BLaER1 treated with 17β-estradiol and CSF1 and Interleukin-3, amounts not matched to agents 10 nM and 100 nM (cell line): Measurements from ENCODE around the gene PSMB7.

Source experiments
- H3K27ac ChIP-seq, 11 experiments: shearing (Covaris generic); formaldehyde crosslinking; 2 replicates each; pipeline ENCODE4 v1.8.1; 2022
- H3K27me3 ChIP-seq, 11 experiments: shearing (Covaris generic); formaldehyde crosslinking; 2 replicates each; pipeline ENCODE4 v1.8.1; 2022
- H3K36me3 ChIP-seq, 11 experiments: shearing (Covaris generic); formaldehyde crosslinking; 2 replicates each; pipeline ENCODE4 v1.8.1; 2022
- H3K4me1 ChIP-seq, 10 experiments: shearing (Covaris generic); formaldehyde crosslinking; 2 replicates each; pipeline ENCODE4 v1.8.1; 2022
- H3K4me2 ChIP-seq, 11 experiments: shearing (Covaris generic); formaldehyde crosslinking; 2 replicates each; pipeline ENCODE4 v1.8.1; 2022
- H3K4me3 ChIP-seq, 10 experiments: shearing (Covaris generic); formaldehyde crosslinking; 2 replicates each; pipeline ENCODE4 v1.8.1; 2022
- H3K9ac ChIP-seq, 11 experiments: shearing (Covaris generic); formaldehyde crosslinking; 2 replicates each; pipeline ENCODE4 v1.8.1; 2022
- H3K9me3 ChIP-seq, 11 experiments: shearing (Covaris generic); formaldehyde crosslinking; replicated peaks in 1 of 11; 2 replicates each; pipeline ENCODE4 v1.8.1; 2022
- H4K20me1 ChIP-seq, 11 experiments: shearing (Covaris generic); formaldehyde crosslinking; 2 replicates each; pipeline ENCODE4 v1.8.1; 2022
- Cebpa-rat ChIP-seq, 11 experiments: shearing (Covaris generic); IDR thresholded peaks; 2 replicates each; pipeline ENCODE4 v1.8.1; 2022

Gene PSMB7

GRCh38 chr9:124321416-124321815, 93.8 kb downstream of the PSMB7 start:
- no peak overlapping the region for H3K4me2 ChIP-seq
- peaks cover 39 to 72% (median 52%) of the 10 kb centered on the region in 11 experiments for H3K36me3 ChIP-seq
- no peak overlapping the region for H3K9ac ChIP-seq
- no peaks in the 10 kb centered on the region for H3K27me3 ChIP-seq
- no peak overlapping the region for H3K4me3 ChIP-seq
- peaks cover 15 to 57% (median 23%) of the 10 kb centered on the region in 10 experiments for H3K4me1 ChIP-seq
- no peaks in the 10 kb centered on the region for H3K9me3 ChIP-seq
- TF ChIP-seq Cebpa-rat (IDR thresholded peaks at IDR 0.05): no peak
- H3K27ac ChIP-seq: peak overlapping the region in 2 of 11 experiments; percentile 18 to 23; a peak in 1 of 22 replicates
- H4K20me1 ChIP-seq: peaks cover 12 to 49% (median 26%) of the 10 kb centered on the region in 11 experiments; a peak in 16 of 22 replicates

- Histone ChIP-seq H4K20me1 (peaks cover 8 to 45% (median 17%) of the 10 kb centered on the region in 11 experiments; a peak in 16 of 22 replicates), H3K9me3 (no peaks in the 10 kb centered on the region), H3K27ac (no peak overlapping the region), H3K36me3 (peaks cover 47 to 81% (median 62%) of the 10 kb centered on the region in 11 experiments), H3K4me2 (no peak overlapping the region; a peak in 1 of 22 replicates), H3K27me3 (no peaks in the 10 kb centered on the region), H3K9ac (no peak overlapping the region), H3K4me3 (no peak overlapping the region), H3K4me1 (peaks cover 4 to 47% (median 17%) of the 10 kb centered on the region in 10 experiments; a peak in 19 of 20 replicates)
- TF ChIP-seq Cebpa-rat (IDR thresholded peaks at IDR 0.05): no peak
Measured at GRCh38 chr9:124320062-124320973, 94.9 kb downstream of the PSMB7 start.

DNA sequence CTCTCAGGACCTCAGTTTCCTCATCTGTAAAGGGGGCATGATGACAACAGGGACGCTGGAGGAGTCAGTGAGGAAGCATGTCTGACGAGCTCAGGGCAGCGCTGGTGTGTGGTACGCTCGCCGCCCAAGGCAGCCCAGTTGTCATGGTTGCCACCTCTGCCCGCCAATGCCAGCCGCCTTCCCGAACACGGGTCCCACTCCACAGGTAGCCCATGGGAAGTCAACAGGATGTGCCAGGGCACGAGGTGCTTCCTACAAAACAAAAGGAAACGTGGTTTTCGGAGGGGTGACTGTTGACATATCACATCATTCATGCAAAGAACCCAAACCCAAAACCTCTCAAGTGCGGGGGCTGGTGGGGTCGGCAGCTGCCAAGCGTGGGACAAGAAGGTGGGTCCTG, 99.4 kb downstream of the PSMB7 start:
- H3K9me3 ChIP-seq: no peaks in the 10 kb centered on the region
- no peak for TF ChIP-seq Cebpa-rat (IDR thresholded peaks at IDR 0.05)
- H3K9ac ChIP-seq: no peak overlapping the region
- H3K4me1 ChIP-seq: peaks cover 0 to 9% (median 0%) of the 10 kb centered on the region in 10 experiments; a peak in 2 of 20 replicates
- H4K20me1 ChIP-seq: peaks cover 14 to 53% (median 32%) of the 10 kb centered on the region in 11 experiments; a peak in 17 of 22 replicates
- no peaks in the 10 kb centered on the region for H3K27me3 ChIP-seq
- peaks cover 58 to 88% (median 73%) of the 10 kb centered on the region in 11 experiments for H3K36me3 ChIP-seq
- H3K27ac ChIP-seq: no peak overlapping the region
- H3K4me2 ChIP-seq: no peak overlapping the region
- H3K4me3 ChIP-seq: no peak overlapping the region

- Histone ChIP-seq H3K9me3 (no peaks in the 10 kb centered on the region), H3K27ac (no peak overlapping the region), H3K36me3 (peaks cover 67 to 100% (median 86%) of the 10 kb centered on the region in 11 experiments), H3K27me3 (no peaks in the 10 kb centered on the region), H3K4me1 (no peaks in the 10 kb centered on the region), H4K20me1 (peaks cover 18 to 63% (median 44%) of the 10 kb centered on the region in 11 experiments; a peak in 18 of 22 replicates), H3K9ac (no peak overlapping the region), H3K4me2 (no peak overlapping the region), H3K4me3 (no peak overlapping the region)
- TF ChIP-seq Cebpa-rat (IDR thresholded peaks at IDR 0.05): no peak
Measured at GRCh38 chr9:124313940-124314339, 101.3 kb downstream of the PSMB7 start.

DNA sequence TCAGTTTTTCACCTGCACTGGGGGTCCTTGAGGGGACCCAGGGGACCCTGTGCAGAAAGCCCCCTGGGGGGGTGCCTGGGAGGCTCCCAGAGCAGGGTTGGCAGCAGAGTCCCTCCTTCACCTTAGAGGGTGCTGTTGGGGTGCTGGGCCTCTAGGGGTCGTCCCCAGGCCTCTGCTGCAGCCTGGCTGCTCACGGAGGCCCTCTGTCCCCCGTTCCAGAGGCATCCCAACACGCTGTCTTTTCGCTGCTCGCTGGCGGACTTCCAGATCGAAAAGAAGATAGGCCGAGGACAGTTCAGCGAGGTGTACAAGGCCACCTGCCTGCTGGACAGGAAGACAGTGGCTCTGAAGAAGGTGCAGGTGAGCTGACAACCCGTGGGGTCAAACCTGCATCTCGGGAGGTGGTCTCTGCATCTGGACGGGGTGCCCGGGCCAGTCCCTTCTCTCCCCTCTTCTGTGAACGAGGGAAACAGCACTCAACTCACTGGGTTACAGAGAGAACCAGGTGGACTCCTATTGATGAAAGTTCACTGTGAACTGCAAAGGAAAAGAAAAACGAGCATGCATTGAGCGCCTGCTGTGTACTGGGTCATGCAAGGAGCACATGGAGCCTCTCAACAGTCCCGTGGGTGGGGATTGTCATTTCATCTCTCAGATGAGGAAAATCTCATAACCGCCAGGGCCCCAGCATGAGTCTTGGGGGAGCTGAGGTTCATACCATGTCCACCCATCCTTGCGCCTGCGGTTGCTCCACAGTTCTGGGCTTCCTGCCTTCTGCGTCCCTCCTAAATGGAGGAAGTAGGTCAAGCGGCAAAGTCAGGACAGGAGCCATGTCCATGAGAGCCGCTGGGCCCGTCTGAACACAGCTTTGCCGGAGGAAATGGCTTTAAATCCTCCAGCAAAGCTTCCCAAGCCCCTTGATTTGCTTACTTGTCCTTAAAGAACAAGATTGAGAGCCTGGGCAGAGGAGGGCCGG, 102.7 kb downstream of the PSMB7 start:
- Histone ChIP-seq H3K27me3 (no peaks in the 10 kb centered on the region), H4K20me1 (peaks cover 30 to 74% (median 55%) of the 10 kb centered on the region in 11 experiments; a peak in 18 of 22 replicates), H3K36me3 (peaks cover 70 to 100% (median 89%) of the 10 kb centered on the region in 11 experiments), H3K4me2 (no peak overlapping the region), H3K4me3 (no peak overlapping the region), H3K9me3 (no peaks in the 10 kb centered on the region), H3K4me1 (peaks cover 0 to 2% (median 0%) of the 10 kb centered on the region in 10 experiments; a peak in 3 of 20 replicates), H3K9ac (no peak overlapping the region), H3K27ac (no peak overlapping the region)
- TF ChIP-seq Cebpa-rat (IDR thresholded peaks at IDR 0.05): no peak

GRCh38 chr9:124311283-124311682, 104.0 kb downstream of the PSMB7 start:
- H3K27me3 ChIP-seq: no peaks in the 10 kb centered on the region
- peaks cover 61 to 95% (median 80%) of the 10 kb centered on the region in 11 experiments for H3K36me3 ChIP-seq
- no peak overlapping the region for H3K4me2 ChIP-seq
- no peak overlapping the region for H3K9ac ChIP-seq
- peaks cover 35 to 84% (median 66%) of the 10 kb centered on the region in 11 experiments; a peak in 20 of 22 replicates for H4K20me1 ChIP-seq
- H3K9me3 ChIP-seq: no peaks in the 10 kb centered on the region
- no peak overlapping the region for H3K27ac ChIP-seq
- TF ChIP-seq Cebpa-rat (IDR thresholded peaks at IDR 0.05): no peak
- peaks cover 5 to 14% (median 13%) of the 10 kb centered on the region in 10 experiments; a peak in 19 of 20 replicates for H3K4me1 ChIP-seq
- no peak overlapping the region for H3K4me3 ChIP-seq

- no peak overlapping the region for H3K9ac ChIP-seq
- H3K9me3 ChIP-seq: no peaks in the 10 kb centered on the region
- no peak overlapping the region for H3K4me2 ChIP-seq
- peaks cover 45 to 90% (median 70%) of the 10 kb centered on the region in 11 experiments for H3K36me3 ChIP-seq
- no peak overlapping the region for H3K4me3 ChIP-seq
- no peak overlapping the region for H3K27ac ChIP-seq
- peaks cover 35 to 86% (median 78%) of the 10 kb centered on the region in 11 experiments; a peak in 20 of 22 replicates for H4K20me1 ChIP-seq
- H3K4me1 ChIP-seq: peaks cover 20 to 28% (median 26%) of the 10 kb centered on the region in 10 experiments; a peak in 19 of 20 replicates
- no peaks in the 10 kb centered on the region for H3K27me3 ChIP-seq
- no peak for TF ChIP-seq Cebpa-rat (IDR thresholded peaks at IDR 0.05)
Measured at GRCh38 chr9:124309667-124310084, 105.6 kb downstream of the PSMB7 start.

DNA sequence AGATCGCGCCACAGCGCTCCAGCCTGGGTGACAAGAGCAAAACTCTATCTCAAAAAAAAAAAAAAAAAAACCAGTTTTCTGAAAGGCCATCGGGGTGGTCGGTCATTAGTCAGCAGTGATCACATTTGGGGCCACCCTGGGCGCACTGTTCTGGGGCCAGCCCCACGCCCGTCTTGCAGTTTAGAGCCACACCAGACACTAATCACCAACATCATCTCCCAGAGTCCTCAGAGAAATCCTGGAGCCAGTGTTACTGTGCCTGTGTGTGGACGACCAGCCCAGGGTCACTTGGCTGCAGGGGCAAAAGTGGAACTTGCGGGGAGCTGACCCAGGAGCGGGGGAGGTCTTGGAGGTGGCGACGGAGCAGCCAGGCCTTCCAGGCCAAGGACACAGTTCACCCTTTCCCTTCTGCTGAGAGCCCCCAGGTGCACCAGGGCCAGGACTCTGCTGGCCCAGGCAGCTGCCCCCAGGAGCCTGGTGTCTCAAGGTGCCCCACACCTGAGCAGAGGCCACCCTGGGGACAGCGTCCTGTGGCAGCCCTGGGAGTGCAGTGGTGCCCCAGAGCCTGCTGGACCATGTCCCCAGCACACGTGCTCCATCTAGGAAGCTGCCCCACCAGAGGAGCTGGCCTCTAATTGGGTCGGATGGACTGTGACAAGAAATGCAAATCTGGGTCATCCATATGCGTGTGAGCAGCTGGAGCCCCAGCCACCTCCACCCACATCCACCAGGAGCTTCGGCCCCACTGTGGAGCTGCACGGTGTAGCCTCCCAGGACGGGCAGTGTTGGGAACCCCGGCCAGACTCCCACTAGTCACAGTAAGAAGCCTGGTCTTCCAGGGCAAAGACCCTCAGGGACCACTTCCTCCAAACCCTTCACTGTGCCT, 106.4 kb downstream of the PSMB7 start:
- TF ChIP-seq Cebpa-rat (IDR thresholded peaks at IDR 0.05): no peak
- H3K4me1 ChIP-seq: peaks cover 21 to 35% (median 29%) of the 10 kb centered on the region in 10 experiments; a peak in 19 of 20 replicates
- H3K4me2 ChIP-seq: no peak overlapping the region
- H3K27me3 ChIP-seq: no peaks in the 10 kb centered on the region
- H3K27ac ChIP-seq: no peak overlapping the region
- H3K9me3 ChIP-seq: no peaks in the 10 kb centered on the region
- no peak overlapping the region for H3K4me3 ChIP-seq
- H4K20me1 ChIP-seq: peaks cover 41 to 93% (median 84%) of the 10 kb centered on the region in 11 experiments; a peak in 20 of 22 replicates
- H3K9ac ChIP-seq: no peak overlapping the region
- peaks cover 45 to 87% (median 70%) of the 10 kb centered on the region in 11 experiments for H3K36me3 ChIP-seq
